GM21423 (cell line): ENCODE measurements around the gene CHRD.

Source experiments
- ATAC-seq: cut with Tn5 transposase; IDR thresholded peaks from one replicate; pipeline ENCODE4 v1.9.1; 2021; ENCODE audit warnings: mild to moderate bottlenecking, moderate library complexity; ENCODE audit not compliant: unreplicated experiment

Gene CHRD

GRCh38 chr3:184360929-184361531 is 18.8 kb upstream of the CHRD start:
- peak; percentile 0 for ATAC-seq

- ATAC-seq: peak; percentile 40
These were observed 18.3 kb upstream of the CHRD start, which contains the start of the genes CLCN2 and POLR2H for GRCh38 chr3:184361532-184361931. TSS of gene CLCN2 (minus strand) at chr3:184361605. CDS start at chr3:184361479, 126 bp downstream. TSS of gene POLR2H (plus strand) at chr3:184361710. CDS start at chr3:184363493, 1,783 bp downstream.

- peak; percentile 7 for ATAC-seq
These were observed 17.8 kb upstream of the CHRD start for GRCh38 chr3:184361932-184362667.

GRCh38 chr3:184362668-184363546 is 16.9 kb upstream of the CHRD start:
- ATAC-seq: peak; percentile 83

GRCh38 chr3:184366619-184367289 is 13.1 kb upstream of the CHRD start:
- ATAC-seq: no peak

- ATAC-seq: no peak
These were observed 11.7 kb upstream of the CHRD start for GRCh38 chr3:184368116-184368515.

- no peak for ATAC-seq
These were observed 11.2 kb upstream of the CHRD start for GRCh38 chr3:184368586-184369183.

- peak; percentile 74 for ATAC-seq
These were observed 8.3 kb upstream of the CHRD start for GRCh38 chr3:184371570-184372018.

GRCh38 chr3:184372296-184372821 is 7.5 kb upstream of the CHRD start:
- no peak for ATAC-seq

- ATAC-seq: no peak
These were observed 6.9 kb upstream of the CHRD start for GRCh38 chr3:184372911-184373310.

- no peak for ATAC-seq
These were observed 6.4 kb upstream of the CHRD start for GRCh38 chr3:184373422-184373821.

GRCh38 chr3:184375747-184376461 is 4.0 kb upstream of the CHRD start:
- no peak for ATAC-seq

GRCh38 chr3:184377374-184377773 is 2.5 kb upstream of the CHRD start:
- ATAC-seq: no peak

GRCh38 chr3:184377882-184378445 is 1.9 kb upstream of the CHRD start, which contains the start of gene THPO:
TSS of gene THPO (minus strand) at chr3:184378207. CDS start at chr3:184376259, 1,948 bp downstream.
- no peak for ATAC-seq

GRCh38 chr3:184378651-184379357 is 1.1 kb upstream of the CHRD start:
- no peak for ATAC-seq

- no peak for ATAC-seq
These were observed 352 bp downstream of the CHRD start for GRCh38 chr3:184380185-184380626.

- ATAC-seq: no peak
These were observed 890 bp downstream of the CHRD start for GRCh38 chr3:184380627-184381260.
